Measurements from ENCODE around the gene SAMD14. TPM values are rescaled to one million over a fixed set of nuclear protein-coding genes. Genes with fewer than 3 reads are reported as not detected.
A peak's percentile ranks its signal among the peaks of the same experiment; 100 is the strongest.

SAMD14 gene
- total RNA-seq, 1 donor from 2014 or later, result 27.6 TPM

DNA sequence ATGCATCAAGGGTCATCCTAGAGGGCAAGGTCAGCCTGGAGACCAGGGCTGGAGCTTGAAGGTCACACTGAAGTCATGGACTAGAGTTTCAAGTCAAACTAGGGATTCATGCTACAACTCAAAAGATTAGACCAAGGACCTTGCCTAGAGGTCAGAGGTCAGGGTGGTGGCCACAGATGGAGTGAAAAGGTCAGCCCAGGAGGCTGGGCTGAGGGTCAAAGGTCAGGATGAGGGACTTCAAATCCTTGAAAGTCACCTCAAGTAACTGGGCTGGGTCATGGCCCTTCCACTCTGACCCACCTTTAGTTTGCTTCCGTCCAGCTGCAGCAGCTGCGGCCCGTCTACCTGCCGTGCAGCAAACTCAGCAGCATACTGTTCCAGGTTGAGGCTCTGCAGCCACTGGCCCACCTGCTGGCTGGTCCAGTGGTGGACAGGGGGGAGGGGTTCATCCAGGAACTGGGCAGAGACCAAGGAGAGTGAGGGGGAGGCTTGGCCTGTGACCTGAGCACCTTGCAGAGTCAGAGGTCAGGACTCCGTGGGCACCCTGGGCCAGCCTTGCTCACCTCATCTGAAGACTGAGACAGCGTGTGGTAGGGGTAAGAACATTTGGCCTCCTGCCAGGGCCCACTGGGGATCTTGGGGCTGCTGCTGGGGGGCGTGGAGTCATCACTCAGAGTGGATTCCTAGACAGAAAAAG, 16.2 kb downstream of the SAMD14 start:
- Mint-ChIP-seq H3K4me1 (ENCODE audit: low read depth) (peaks cover 20% of the 10 kb centered on the region), H3K27ac (ENCODE audit: unreplicated experiment) (no peak overlapping the region), H3K9me3 (ENCODE audit: low read depth) (no peaks in the 10 kb centered on the region), H3K36me3 (ENCODE audit: low read depth) (peaks cover 8% of the 10 kb centered on the region), H3K4me3 (ENCODE audit: unreplicated experiment) (no peak overlapping the region), H3K27me3 (ENCODE audit: low read depth) (no peaks in the 10 kb centered on the region)
- DNase-seq (ENCODE audit: low spot score), result no peak
- TF ChIP-seq, protein P1, sequence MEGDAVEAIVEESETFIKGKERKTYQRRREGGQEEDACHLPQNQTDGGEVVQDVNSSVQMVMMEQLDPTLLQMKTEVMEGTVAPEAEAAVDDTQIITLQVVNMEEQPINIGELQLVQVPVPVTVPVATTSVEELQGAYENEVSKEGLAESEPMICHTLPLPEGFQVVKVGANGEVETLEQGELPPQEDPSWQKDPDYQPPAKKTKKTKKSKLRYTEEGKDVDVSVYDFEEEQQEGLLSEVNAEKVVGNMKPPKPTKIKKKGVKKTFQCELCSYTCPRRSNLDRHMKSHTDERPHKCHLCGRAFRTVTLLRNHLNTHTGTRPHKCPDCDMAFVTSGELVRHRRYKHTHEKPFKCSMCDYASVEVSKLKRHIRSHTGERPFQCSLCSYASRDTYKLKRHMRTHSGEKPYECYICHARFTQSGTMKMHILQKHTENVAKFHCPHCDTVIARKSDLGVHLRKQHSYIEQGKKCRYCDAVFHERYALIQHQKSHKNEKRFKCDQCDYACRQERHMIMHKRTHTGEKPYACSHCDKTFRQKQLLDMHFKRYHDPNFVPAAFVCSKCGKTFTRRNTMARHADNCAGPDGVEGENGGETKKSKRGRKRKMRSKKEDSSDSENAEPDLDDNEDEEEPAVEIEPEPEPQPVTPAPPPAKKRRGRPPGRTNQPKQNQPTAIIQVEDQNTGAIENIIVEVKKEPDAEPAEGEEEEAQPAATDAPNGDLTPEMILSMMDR (IDR thresholded peaks at IDR 0.05), result no peak

GRCh38 chr17:50112694-50113093, 17.3 kb downstream of the SAMD14 start:
- Mint-ChIP-seq H3K4me3 (ENCODE audit: unreplicated experiment) (no peak overlapping the region), H3K36me3 (ENCODE audit: low read depth) (peaks cover 10% of the 10 kb centered on the region), H3K27me3 (ENCODE audit: low read depth) (no peaks in the 10 kb centered on the region), H3K27ac (ENCODE audit: unreplicated experiment) (no peak overlapping the region), H3K9me3 (ENCODE audit: low read depth) (no peaks in the 10 kb centered on the region), H3K4me1 (ENCODE audit: low read depth) (peaks cover 20% of the 10 kb centered on the region)
- TF ChIP-seq, protein P1 (IDR thresholded peaks at IDR 0.05), result no peak
- DNase-seq (ENCODE audit: low spot score), result no peak

- no peak for DNase-seq (ENCODE audit: low spot score)
- H3K27ac Mint-ChIP-seq (ENCODE audit: unreplicated experiment), result peak overlapping the region; percentile 73
- TF ChIP-seq, protein P1 (IDR thresholded peaks at IDR 0.05), result no peak
- no peaks in the 10 kb centered on the region for H3K27me3 Mint-ChIP-seq (ENCODE audit: low read depth)
- H3K4me3 Mint-ChIP-seq (ENCODE audit: unreplicated experiment), result no peak overlapping the region
- H3K4me1 Mint-ChIP-seq (ENCODE audit: low read depth), result peaks cover 20% of the 10 kb centered on the region
- H3K36me3 Mint-ChIP-seq (ENCODE audit: low read depth), result peaks cover 10% of the 10 kb centered on the region
- H3K9me3 Mint-ChIP-seq (ENCODE audit: low read depth), result no peaks in the 10 kb centered on the region
Measured at GRCh38 chr17:50111673-50112655, 18.0 kb downstream of the SAMD14 start.

DNA sequence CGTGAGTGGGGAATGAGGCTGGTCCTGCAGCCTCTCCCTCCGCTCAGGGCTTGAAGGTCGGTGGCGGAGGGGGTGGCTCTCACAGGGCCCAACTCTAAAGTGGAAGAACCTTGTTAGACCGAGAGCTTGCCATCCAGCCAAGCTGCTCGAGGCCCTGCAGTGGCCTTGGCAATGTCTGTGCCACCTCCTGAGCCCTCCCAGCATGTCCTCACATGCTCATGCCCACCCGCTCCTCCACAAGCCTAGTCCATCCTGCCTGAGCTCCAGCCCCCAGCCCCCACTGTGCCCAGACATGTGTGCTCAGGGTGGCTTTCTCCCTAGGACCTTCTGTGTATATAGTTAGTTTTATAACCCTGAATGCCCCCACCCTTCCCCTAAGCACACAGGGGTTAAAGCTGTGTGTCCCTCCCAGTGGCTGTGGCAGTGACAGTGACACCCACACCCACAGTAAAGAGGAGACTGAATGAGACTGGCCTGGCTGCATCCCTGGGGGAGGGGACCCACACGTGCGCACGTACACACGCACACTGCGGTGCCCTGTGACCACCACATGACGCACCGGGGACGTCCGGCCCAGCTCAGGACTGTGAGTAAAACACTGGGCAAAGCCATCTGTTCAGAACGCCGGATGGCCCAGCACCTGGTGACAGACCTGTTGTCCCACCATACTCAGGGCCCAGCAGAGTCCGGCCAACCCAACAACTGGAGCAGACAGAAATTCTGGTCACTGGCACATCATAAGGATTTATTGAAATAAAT, 19.2 kb downstream of the SAMD14 start:
- Mint-ChIP-seq H3K36me3 (ENCODE audit: low read depth) (peaks cover 12% of the 10 kb centered on the region), H3K4me3 (ENCODE audit: unreplicated experiment) (no peak overlapping the region), H3K27ac (ENCODE audit: unreplicated experiment) (no peak overlapping the region), H3K4me1 (ENCODE audit: low read depth) (peaks cover 20% of the 10 kb centered on the region), H3K9me3 (ENCODE audit: low read depth) (no peaks in the 10 kb centered on the region), H3K27me3 (ENCODE audit: low read depth) (no peaks in the 10 kb centered on the region)
- DNase-seq (ENCODE audit: low spot score), result no peak
- TF ChIP-seq, protein P1 (IDR thresholded peaks at IDR 0.05), result no peak

GRCh38 chr17:50109785-50110184, 20.2 kb downstream of the SAMD14 start:
- Mint-ChIP-seq H3K9me3 (ENCODE audit: low read depth) (no peaks in the 10 kb centered on the region), H3K27me3 (ENCODE audit: low read depth) (no peaks in the 10 kb centered on the region), H3K4me1 (ENCODE audit: low read depth) (peaks cover 16% of the 10 kb centered on the region), H3K4me3 (ENCODE audit: unreplicated experiment) (no peak overlapping the region), H3K36me3 (ENCODE audit: low read depth) (peaks cover 11% of the 10 kb centered on the region), H3K27ac (ENCODE audit: unreplicated experiment) (no peak overlapping the region)
- TF ChIP-seq, protein P1 (IDR thresholded peaks at IDR 0.05), result no peak
- no peak for DNase-seq (ENCODE audit: low spot score)

Data from chondrocyte (in vitro differentiated cells).